Measurements from ENCODE around the gene OGT.
"Not testable (repeated sequence)": the region's sequence is repeated elsewhere in the genome, so short reads cannot be mapped to it uniquely, and the experiment has no call there.

OGT gene

DNA sequence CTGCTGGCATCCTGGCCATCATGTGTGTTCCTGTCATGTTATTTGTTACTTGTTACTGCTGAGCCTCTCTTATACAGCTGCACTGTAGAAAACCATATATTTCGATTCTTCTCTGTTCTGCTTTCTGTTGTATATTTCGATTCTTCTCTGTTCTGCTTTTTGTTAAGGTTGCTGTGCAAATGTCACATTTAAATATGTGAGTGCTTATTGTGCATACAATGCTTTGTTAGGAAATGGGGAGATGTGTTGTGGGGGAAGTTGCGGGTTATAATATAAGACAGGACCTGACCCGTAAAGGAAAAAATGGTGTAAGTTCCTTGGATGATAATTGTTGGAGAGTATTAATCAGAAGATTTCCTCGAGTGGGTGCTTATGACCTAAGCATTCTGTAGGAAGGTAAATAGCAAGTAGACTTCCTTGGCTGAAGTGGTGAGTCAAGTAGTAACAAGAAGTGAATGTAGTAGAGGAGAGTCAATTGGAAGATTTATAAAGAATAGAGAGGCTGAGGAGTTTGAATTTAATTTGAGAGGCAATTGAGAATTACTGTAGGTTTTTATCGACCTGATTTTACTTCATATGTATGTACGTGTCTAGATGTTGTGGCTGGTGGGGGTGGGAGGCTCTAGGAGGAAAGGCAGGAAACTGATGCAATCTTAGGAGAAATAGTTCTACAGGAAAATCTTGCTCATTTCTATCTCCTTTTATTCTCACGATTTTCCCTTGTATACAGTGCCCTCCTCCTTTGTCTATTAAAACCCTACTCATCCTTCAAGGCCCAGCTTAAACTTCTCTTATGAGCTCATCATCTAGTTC, 8.5 kb downstream of the OGT start:
- peak; percentile 40 for DNase-seq

DNA sequence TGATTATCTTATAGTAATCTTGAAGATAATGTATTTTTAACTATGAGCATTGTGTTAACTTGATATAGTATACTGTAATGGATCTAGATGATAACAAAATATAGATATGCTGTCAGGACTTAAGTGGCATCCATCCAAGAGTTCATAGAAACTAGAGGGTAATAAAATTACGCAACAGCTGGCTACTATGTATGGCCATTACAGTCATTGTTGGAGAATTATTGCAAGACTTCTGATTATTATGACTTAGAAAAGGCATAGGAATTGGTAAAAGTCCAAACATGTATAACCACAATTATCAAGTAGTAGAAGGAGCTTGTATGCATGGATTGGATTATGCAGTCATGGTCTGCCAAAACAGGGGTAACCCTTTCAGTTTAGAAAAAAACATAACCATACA, 9.5 kb downstream of the OGT start:
- no peak for DNase-seq

DNA sequence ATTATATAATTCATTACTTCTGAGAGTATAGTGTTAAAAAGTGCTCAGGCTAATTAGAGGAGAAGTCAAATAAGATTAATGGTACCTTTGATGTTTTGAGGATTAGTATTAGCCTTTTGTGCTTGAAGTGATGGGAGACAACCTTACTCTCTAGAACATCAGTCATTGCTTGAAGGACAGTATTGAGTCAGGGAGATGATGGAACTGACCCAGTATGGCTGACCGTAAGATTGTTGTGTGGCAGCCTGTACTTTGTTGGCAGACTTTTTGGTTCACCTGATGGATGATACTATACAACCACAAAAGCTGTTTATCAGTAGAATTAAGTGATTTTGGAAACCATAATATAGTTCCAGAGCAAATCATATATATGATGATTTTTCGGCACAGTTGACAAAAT, 9.9 kb downstream of the OGT start:
- no peak for DNase-seq

DNA sequence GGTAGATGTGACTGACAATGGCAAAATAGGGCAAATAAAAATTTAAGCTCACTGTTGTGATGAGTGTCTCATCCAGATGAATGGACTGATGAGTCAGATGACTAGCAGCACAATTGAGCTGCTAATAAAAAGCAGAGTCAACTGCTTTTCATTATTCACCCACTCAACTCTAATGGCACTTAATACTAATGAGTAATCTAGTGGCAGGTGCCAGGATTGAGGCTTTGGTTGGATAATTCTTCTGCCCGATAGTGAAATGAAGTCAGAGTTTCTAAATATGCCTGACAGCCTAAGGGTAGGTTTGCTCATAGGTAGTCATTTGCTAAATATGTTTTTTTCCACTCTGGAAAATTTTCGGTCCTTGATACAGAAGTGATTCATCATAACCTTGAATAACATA, 10.4 kb downstream of the OGT start:
- no peak for DNase-seq

DNA sequence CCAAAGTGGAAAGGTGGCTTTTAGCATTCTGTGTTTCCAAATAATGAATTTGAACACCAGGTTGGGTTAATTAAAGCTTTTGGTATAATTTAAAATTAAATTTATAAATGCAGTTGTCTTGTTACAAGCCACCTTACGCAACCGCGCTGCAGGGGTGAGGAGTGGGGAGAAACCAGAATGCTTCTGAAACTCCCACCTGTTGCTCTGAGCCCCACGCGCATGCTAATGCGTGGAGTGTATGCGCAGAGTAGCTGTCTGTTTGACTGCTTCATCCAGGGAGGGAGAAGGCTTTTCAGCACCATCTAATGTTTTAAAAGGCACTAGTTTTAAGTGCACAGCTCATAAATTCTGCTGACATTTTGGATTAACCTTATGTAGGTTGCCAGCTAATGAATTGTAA, 12.5 kb downstream of the OGT start:
- no peak for DNase-seq

DNA sequence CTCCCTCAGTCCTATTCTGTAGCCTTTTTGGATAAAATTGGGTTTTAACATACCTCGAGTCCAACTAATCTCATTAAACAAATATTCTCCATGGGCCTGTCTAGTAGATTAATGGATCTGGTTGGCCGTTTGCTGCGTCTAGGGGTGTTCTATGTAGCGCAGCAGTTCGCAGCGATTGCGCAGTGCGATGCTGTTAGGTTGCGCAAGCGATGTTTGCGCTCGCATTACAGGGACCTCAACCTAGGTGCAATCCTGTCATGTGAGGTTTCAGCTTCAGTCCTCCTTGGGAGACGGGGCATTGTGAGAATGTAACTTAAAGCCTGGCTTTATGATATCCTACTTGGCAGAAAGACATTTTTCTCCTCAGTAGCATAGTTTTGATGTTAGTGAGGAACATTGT, 14.0 kb downstream of the OGT start:
- DNase-seq, result no peak

DNA sequence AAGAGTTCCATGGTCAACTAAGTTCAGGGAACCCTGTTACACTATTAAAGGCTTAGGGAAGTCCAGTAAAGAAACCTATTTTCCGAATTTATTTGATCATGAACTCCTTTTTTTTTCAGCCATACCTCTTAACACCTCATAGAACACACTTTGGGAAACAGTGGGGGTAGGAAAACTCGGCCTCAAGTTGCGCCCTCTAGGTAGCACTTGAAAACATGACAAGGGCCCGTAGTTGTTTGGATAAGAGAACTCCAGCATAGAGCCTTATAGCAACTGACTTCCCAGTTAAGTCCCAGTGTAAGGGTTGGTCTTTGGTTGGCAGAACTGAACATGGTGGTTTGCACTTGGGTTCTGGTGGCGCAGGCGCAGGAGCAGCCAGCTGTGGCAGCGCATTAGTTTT, 14.4 kb downstream of the OGT start:
- no peak for DNase-seq

DNA sequence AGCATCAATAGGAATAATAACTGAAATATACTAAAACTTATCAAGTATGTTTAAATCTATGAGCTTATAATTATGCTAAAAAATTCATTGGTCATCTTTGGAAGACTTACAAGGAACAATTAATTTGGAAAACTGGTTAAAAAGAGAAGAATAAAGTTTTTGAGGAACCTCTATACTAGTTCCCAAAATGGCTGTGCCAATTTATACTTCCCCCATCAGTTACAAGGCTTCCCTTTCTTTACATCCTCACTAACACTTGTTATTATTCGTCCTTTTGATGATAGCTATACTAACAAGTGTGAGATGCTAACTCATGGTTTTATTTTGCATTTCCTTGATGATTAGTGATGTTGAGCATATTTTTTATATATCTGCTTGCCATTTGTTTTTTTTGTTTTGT, 17.1 kb downstream of the OGT start:
- DNase-seq, result no peak

DNA sequence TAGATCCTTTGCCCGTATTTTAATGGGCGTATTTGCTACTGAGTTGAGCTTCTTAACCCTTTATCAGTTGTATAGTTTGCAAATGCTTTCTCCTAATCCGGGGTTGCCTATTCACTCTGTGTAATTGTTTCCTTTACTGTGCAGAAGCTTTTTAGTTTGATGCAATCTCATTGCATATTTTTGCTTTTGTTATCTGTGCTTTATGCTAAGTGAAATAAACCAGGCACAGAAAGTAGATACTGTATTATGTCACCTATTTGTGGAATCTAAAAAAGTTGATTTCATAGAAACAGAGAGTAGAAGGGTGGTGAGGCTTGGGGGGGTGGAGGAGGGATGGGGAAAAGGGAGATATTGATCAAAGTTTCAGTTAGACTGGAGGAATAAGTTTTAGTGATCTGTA, 17.7 kb downstream of the OGT start:
- peak; percentile 27 for DNase-seq

DNA sequence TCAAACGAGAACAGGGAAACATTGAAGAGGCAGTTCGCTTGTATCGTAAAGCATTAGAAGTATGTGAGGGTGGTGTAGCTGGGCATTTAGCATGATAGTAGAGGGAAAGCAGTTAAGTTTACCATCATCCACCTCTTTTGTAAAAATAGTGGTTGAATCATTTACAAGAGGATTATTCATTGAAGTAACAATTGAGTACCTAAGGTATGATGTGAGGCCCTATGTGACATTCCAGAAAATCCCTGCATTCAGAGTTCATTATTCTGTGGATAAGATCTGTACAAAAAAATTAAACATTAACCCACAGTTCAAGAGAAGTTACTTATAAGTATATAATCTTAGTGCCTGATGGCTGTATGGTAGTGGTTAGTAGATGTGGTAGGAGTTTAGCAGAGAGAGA, 23.1 kb downstream of the OGT start:
- DNase-seq, result no peak

DNA sequence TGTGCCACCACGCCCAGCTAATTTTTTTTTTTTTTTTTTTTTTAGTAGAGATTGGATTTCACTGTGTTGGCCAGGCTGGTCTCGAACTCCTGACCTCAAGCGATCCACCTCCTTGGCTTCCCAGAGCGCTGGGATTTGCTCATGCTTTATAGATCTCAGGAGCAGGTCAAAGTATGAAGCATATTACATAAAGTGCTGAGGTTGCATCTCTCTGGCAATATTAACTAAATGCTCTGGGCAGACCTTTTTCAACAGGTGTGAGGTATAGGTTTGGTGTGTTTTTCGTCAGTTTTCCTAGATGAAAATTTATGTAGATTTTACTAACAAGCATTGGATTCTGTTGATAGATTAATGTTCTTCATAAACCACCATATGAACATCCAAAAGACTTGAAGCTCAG, 26.0 kb downstream of the OGT start:
- DNase-seq, result no peak

DNA sequence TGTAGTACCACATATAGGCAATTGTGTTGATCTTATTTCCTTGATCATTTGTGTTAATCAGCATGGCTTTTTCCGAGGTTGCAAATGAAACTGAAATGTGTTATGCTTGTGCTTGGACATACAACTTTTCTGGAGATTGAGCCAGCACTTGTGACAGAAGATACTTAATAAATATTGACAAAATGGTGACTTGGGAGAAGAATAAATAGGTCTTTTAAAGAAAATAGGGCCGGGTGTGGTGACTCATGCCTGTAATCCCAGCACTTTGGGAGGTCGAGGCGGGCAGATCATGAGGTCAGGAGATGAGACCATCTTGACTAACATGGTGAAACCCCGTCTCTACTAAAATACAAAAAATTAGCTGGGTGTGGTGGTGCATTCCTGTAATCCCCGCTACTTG, 26.9 kb downstream of the OGT start:
- DNase-seq, result not testable (repeated sequence)

DNA sequence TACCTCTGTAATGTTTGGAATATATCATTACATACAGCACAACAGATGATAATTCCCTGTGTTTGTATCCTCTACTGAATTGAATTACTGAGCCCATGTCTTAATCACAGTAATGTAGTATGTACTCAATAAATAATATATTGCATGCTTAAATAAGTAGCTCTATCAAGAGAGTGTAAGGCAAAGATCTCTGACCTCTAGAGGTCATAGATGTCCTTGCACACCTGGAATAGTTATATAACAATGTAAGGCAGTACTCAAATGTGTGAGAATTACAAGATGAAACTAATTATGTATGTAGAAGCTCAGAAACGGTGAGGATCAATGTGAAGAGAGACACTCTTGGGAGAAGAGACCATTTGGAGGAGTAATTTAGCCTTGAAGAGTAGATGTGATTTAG, 31.0 kb downstream of the OGT start:
- DNase-seq, result no peak

DNA sequence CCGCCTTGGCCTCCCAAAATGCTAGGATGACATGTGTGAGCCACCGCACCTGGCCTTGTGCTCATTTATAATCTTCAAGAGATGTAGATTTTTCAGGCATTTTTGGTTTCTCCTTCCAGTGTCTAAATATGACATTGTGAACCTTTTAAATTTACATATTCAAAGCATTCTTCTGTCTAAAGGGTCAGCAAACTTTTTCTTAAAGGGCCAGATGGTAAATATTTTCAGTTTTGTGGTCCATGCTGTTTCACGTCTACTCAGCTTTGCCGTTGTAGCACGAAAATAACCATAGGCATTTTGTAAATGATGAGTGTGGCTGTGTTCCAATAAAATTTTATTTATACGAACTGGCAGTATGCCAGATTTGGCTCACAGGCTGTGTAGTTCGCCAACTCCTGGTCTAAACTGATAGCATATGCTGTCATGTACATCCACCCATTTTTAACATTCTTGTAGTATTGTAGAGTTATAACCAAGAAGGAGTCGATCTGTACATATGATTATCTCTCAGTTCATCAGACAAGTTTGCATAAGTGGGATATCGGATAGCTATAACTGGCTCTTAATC, 32.7 kb downstream of the OGT start:
- no peak for DNase-seq

DNA sequence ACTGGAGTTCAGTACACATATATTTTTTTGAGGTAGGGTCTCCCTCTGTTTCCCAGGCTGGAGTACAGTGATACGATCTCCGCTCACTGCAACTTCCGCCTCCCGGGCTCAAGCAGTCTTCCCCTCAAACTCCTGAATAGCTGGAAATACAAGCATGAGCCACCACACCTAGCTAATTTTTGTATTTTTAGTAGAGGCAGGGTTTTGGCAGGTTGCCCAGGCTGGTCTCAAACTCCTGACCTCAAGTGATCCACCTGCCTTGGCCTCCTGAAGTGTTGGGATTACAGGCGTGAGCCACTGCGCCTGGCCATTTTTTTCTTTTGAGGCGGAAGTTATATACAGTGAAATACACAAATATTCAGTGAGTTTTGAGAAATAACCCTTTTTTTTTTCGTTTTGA, 38.5 kb downstream of the OGT start:
- DNase-seq, result not testable (repeated sequence)

DNA sequence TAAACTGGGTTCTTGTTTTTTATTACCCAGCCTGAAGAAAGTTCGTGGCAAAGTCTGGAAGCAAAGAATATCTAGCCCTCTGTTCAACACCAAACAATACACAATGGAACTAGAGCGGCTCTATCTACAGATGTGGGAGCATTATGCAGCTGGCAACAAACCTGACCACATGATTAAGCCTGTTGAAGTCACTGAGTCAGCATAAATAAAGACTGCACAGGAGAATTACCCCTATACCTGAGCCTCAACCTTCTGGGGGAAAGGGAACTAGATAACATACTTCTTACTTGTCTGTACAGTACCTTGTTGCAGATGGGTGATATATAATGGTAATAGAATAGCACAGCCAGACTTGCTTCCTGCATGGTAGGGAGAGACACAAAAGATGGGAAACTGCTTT, 40.7 kb downstream of the OGT start:
- no peak for DNase-seq

DNA sequence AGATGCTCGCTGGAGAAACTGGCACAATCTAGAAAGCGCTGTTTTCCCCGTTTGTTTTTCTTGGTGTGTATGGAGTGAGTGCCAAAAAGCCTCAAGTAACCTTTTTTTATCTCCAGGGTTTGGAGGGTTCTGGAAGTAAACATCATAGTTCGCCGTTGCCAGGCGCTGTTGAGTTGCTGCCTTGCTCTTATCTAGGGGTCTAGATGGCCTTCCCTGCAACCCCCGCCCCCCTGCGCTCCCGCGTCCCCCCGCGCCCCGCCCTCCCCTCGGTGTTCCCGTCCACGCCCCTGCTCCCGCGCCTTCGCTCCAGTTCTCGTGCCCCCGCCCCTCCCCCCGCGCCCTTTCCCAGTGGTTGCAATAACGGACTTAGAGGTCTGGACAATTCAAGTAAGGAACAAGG, 44.8 kb downstream of the OGT start:
- no peak for DNase-seq

DNA sequence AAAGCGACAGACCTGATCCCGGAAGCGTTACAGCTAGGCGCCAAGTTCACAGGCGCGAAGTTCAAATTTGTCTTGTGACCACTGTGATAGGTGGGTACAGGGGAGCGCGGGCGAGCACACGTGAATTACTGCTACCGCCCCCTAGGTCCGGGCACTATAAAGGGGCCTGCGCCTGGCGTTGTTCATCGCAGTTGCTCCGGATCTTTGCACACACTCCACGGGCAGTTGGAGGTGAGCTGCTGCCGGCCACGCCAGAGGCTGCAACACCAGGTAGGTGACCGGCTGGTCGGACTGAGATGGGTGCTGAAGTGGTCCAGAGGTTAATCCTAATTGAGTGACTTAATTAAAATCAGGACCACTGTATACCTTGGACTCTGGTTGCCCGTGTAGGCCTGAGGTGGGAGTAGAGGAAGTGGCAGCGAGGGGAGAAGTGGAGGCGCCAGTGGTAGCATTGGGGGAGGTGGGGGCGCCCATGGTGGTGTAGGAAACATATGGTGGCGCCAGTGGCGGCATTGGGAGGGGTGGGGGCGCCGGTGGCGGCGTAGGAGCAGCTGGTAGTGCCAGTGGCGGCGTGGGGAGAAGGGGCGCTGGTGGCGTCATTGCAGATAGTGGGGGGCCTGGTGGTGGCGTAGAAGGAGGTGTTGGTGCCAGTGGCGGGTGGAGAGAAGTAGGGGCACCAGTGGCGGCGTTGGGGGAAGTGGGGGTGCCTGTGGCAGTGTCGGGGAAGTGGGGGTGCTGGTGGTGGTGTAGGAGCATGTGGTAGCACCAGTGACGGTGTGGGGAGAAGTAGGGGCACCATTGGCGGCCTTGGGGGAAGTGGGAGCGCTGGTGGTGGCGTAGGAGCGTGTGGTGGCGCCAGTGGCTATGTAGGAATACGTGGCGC, 45.6 kb downstream of the OGT start, which contains the start of gene GCNA:
GCNA (plus strand) TSS at position 185 of the 883 bp plus-strand sequence. CDS start 2,385 bp downstream, outside the sequence.
- no peak for DNase-seq

DNA sequence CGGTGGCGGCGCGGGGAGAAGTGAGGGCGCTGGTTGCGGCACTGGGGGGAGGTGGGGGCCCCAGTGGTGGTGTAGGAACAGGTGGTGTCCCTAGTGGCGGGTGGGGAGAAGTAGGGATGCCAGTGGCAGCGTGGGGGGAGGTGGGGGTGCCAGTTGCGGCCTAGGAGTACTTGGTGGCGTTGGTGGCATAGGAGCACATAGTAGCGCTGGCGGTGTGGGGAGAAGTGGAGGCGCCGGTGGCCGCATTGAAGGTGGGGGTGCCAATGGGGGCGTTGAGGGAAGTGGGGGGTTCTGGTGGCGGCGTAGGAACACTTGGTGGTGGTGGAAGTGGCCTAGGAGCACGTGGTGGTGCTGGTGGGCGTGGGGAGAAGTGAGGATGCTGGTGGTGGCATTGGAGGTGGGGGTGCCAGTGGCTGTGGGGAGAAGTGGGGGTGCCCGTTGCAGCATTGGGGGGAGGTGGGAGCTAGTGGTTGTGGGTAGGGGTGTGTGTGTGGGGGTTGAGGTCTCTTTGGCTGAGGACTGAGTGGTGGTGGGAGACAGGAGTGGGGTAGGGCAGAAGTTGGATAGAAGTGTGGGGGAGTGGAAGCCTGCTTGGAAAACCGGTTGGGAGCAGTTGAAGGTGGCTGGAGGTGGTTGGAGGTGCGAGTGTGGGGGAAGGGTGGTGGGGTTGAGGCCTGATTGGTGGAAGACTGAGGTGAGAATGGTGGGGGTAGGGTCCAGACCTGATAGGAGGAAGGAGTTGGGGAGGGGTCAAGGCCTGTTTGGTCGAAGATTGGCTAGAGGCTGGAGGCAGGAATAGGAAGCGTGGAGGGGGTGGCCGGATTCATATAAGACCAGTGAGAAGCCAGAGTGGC, 46.5 kb downstream of the OGT start:
- no peak for DNase-seq

DNA sequence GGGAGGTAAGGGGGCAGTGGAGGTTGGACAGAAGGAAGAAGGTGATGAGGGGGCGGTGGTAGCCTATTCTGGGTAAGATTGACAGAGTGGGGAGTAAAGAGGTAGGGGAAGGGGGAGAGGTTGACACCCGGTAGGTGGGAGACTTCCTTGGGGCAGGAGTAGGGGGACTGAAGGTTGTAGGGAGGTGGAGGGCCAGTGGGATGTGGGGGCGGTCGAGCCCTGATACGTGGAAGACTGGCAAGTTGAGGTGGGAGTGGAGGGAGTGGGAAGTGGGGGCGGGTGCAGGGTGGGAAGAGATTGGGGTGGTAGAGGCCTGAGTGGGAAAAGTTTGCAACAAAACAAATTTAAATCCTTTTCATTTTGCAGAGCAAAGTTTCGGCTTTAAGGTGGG, 47.1 kb downstream of the OGT start:
- no peak for DNase-seq

DNA sequence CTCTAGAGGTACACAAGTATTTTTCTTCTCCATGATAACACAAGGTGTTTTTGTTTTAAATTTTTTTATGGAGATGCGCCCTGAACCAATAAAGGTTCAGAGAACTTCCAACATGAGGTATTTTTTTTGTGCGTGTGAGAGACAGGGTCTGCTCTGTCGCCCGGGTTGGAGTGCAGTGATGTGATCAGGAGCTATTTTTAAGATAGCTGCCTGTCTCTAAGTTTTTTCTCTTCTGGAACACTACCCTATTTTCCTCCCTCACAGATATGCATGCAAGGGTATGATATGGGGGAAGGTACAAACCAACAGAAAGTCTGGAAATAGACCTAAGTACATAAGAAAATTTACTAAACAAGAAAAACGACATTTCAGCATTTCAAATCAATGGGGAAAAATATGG, 48.3 kb downstream of the OGT start:
- no peak for DNase-seq

DNA sequence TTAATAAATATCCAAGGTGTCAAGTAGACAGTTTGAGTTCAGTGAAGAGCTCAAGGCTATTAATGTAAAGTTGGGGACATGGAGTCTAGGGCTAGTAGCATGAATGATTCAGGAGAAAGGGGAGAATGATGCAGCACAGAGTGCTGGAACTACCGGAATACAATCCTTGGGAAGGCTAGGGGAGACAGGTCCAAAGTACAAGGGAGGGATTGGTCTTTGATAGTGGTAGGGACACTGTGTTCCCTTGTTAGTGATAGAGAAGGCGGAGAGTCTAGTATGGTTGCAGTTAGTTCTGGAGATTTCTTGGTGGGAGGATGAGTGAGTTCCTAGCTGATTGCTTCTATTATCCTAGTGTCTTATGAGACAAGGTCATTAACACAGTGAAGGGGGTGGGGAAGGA, 54.0 kb downstream of the OGT start:
- no peak for DNase-seq

DNA sequence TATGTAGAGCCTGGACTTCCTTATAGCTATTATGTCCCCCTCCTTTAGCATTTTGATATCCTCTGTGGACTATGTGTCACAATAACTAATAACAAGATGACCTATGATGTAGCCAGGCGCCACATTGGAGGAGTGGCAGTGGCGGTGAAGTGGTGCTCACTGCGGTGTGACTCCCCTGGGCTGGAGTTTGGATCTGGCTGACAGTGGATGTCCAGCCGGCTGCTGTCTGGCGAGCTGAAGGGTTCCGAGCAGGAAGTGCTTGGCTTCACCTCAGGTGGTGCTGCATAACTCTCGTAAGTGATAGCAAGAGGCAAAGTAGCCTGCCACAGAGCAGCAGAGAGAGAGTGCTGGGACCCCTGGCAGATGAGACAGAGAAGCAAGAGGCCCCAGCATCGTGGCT, 60.3 kb downstream of the OGT start:
- not testable (repeated sequence) for DNase-seq

Measured in stimulated activated CD4-positive, alpha-beta T cell treated with anti-CD3 and anti-CD28 coated beads, Interleukin-15, amount 100 ng/mL, for 24 hours (primary cell).